Measurements from ENCODE around the gene TAP2.

TAP2 gene

DNA sequence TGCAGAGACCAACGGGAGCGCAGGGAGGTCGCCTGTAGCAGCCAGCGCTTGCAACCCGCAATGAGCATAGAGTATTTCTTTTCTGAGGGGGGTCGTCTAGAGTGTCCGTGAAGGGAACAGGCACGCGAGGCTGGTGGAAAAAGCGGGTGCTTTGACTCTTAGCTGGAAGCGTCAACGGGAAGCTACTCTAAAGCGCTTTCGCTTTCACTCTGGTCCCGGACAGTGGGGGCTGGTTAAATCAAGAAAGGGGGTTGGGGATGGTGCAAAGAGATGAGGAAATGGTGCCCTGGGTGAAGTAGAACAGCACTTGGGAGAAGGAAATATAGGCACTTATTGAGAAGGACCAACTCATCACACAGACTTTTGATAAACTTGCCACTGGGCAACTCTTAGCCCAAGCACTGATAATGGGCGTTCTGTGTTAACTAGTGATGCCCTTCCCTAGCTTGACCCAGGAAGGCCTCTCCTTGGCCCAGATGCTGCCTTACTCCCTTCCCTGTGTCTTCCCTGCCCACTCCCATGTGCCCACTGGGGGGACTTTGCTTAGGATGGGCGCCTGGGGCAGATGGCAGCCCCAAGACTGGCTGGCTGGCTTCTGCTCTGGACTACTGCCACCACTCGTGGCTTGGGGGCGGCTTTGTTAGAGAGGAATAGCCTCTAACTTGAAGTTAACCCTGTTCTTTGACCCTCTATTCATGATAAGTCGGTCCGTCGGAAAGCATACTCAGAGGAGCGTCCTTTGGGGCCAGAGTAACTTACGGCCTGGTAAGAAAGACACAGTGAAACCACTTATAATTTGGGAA is 16.0 kb upstream of the TAP2 start:
- DNase-seq (ENCODE audit: low read depth in 2 of 2) = peak; percentile 36 to 41

DNA sequence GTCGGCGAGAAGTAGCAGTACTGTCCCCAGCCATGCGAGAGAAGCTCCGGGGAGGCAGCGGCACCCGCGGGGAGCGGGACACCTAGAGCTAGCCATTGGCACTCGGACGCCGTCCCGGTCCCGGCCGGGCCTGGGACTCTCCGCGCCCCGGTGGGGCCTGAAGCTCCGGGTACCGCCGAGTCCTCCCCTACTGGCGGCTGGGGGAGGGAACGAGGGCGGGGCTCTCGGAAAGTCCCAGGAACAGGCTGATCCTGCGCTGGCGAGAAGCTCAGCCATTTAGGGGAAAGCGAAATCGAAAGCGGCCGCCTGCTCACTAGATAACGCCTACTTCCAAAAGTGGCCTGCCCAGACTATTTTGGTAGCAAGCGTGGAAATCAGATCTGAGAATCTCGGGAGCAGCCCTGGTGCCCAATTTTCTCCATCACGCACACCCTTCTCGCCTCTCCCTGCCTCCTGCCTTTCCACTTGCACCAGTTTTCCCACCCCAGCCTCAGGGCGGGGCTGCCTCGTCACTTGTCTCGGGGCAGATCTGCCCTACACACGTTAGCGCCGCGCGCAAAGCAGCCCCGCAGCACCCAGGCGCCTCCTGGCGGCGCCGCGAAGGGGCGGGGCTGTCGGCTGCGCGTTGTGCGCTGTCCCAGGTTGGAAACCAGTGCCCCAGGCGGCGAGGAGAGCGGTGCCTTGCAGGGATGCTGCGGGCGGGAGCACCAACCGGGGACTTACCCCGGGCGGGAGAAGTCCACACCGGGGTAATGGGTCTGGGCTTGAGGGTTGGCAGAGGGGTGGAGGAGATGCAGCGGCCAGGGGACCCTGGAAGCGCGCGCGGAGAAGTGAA is 15.2 kb upstream of the TAP2 start, which contains the start of the genes PSMB9 and TAP1:
PSMB9 (plus strand) TSS at position 652 of the 835 bp plus-strand sequence; CDS start at position 690, 38 bp downstream.
TAP1 (minus strand) TSS at position 164 of the 835 bp plus-strand sequence; CDS start at position 96, 68 bp downstream.
- DNase-seq (ENCODE audit: low read depth in 2 of 2) = peak; percentile 84 to 91

DNA sequence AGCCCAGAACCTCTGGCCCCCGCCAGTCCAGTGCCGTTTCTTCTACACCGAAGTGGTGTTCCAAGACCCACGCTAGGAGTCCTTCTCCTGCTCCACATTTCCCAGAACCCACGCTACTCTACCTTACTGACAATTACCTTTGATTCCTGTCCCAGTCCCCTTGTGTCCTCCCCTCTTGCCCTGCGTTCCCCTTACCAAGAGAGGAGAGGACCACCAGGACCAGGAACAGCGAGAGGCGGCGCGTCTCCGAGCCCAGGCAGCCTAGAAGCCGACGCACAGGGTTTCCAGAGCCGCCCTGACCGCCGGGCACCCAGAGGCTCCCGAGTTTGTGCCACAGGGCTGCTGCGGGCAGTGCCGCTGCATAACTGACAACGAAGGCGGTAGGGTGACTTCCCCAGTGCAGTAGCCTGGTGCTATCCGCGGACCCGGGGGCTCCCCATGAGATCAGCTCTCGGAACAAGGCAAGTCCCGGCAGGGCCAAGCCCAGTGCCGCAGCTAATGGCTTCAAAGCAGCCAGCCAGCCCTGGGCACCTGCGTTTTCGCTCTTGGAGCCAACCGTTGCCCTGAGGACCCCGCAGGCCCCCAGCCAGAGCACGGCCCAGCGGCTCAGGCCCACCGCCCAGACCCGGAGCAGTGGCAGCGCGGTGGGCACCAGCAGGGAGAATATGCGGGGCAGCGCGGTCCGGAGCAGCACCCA is 14.5 kb upstream of the TAP2 start:
- DNase-seq (ENCODE audit: low read depth in 2 of 2) = peak in 1 of 2 donors; percentile 36

DNA sequence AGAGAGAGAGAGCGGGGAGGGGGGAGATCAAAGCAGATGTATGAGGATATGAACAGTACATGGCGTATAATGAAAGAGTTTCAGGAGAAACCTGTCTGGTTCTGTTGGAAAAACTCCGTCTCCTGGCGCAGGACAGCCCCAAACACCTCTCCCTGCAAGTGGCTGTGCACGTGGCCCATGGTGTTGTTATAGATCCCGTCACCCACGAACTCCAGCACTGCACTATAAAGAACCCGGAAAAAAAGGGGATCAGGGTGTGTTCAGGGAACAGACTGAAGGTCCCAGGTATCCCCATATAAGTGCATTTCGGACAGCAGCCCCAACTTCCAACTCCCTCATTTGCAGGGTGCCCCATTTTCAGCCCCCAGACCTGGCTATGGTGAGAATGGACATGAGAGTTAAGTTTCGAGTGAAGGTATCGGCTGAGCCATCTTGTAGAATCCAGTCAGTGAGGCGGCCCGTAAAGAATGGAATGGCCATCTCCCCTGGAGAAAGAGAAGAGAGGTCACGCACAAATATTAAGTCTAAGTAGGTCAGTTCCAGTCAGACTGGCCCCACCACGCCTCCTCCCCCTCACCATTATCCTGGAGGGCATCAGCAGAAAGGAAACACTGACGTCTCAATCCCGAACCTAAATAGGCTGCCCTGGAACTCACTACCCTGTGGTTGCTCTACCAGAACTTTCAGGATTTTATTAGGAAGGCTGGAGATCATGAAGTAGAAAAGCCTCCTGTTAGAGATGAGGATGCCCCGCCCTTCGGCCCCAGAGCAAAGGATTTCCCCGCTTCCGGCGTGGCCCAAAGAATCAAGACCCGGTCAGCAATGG is 13.7 kb upstream of the TAP2 start:
- DNase-seq (ENCODE audit: low read depth in 2 of 2) = no peak

DNA sequence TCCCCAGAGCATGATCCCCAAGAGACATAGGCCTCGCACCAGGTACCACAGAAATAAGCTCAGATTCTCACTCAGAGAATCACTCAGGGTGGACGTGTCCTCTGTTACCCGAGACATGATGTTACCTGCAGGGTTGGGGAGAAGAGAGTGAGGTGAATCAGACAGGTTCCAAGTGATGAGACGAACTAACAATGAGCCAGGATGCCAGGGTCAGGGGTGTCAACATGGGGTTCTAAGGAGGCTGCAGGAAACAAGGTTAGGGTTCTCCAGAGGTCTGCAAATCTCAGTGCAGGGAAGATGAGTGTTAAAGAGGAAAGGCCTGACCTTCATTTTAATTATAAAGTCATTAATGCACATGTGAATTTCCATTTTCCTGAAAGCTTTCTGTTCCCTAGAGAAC is 12.5 kb upstream of the TAP2 start:
- DNase-seq (ENCODE audit: low read depth in 2 of 2) = no peak

DNA sequence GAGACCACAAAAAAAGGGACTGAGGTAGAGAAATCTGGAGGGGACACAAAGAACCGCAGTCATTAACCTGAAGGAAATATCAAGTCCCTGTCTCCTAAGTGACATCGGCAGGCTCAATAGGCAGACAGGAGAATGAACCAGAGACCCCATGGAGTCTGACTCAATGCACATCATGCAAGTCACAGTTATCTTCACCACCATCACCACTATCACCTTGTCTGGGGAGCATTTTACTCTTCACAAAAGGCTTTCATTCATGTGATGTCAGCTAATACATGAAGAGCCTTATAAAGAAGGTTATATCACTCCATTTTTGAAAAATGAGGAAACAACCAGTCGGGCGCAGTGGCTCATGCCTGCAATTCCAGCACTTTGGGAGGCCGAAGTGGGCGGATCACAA is 10.6 kb upstream of the TAP2 start:
- DNase-seq (ENCODE audit: low read depth in 2 of 2) = no peak

DNA sequence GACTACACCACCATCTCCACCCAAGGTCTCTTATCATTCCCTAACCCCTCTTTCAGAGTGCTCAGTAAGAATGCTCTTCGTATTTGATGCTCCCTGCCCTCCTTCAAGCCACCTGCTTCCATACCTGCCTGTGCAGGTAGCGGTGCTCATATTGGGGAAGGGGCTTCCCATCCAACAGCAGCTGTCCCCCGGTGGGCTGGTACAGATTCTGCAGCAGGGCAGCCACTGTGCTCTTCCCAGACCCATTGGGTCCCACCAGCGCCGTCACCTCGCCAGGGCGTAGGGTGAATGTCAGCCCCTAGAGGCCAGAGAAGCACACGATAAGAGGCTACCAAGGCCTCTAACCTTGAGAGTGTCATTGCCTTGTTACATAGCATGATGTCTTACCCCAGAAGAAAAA is 9.3 kb upstream of the TAP2 start:
- no peak for DNase-seq (ENCODE audit: low read depth in 2 of 2)

DNA sequence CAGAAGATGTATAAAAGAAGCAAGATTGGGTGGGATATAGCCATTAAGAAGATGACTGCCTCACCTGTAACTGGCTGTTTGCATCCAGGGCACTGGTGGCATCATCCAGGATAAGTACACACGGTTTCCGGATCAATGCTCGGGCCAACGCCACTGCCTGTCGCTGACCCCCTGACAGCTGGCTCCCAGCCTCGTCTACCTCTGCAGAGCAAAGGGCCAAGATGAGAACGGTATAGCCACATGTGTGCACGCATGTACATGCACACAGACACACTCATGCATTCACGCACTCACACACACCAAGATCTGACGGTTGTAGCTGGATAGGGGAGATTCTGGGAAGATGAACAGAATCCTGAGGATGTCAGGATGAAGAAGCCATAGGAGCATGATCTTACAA is 8.5 kb upstream of the TAP2 start:
- DNase-seq (ENCODE audit: low read depth in 2 of 2) = no peak

DNA sequence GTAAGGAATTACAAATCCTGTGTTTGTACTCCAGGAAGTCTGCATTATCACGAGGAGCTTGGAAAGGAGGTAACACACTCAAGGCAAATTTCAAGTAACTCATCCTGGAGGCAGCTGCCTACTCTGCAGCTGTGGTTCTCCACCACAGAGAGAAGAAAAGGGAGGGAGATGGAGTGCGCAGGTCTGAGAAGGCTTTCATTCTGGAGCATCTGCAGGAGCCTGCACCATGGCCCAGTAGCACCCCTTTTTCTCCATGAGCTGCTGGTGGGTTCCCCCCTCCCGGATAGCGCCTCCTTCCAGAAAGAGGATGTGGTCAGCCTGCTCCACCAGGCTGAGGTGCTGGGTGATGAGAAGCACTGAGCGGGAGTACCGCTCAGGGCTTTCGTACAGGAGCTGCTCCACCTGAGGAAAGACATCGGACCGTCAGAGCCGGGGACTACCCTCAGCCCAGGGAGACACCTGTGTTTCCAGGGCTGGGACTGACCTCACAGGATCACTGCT is 6.9 kb upstream of the TAP2 start:
- DNase-seq (ENCODE audit: low read depth in 2 of 2) = peak in 1 of 2 donors; percentile 24

DNA sequence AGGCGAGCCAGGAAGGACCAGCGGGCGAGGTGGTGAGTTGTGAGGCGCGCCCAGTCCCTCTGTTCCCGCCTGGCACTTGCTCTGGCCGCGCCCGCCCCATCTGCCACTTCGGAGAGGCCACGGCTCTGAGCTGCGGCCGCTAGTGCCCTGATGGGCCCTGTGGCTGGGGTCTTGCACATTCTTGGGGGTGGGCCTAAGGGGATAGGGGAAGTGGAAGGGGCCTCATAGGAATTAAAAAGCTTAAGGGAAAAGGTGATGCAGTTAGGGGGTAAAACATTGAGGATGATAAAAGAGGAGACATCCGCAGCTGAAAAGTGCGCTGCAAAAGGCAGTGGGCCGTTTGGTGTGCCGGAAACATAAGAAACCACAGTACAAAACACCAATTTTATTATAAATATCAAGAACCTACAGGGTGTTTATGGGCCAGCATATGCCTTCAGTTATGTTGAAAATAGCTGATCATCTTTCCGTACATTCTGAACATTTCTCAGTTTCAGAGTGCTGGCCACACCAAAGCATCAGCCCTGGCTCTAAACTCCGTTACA is 6.4 kb upstream of the TAP2 start:
- DNase-seq (ENCODE audit: low read depth in 2 of 2) = no peak

DNA sequence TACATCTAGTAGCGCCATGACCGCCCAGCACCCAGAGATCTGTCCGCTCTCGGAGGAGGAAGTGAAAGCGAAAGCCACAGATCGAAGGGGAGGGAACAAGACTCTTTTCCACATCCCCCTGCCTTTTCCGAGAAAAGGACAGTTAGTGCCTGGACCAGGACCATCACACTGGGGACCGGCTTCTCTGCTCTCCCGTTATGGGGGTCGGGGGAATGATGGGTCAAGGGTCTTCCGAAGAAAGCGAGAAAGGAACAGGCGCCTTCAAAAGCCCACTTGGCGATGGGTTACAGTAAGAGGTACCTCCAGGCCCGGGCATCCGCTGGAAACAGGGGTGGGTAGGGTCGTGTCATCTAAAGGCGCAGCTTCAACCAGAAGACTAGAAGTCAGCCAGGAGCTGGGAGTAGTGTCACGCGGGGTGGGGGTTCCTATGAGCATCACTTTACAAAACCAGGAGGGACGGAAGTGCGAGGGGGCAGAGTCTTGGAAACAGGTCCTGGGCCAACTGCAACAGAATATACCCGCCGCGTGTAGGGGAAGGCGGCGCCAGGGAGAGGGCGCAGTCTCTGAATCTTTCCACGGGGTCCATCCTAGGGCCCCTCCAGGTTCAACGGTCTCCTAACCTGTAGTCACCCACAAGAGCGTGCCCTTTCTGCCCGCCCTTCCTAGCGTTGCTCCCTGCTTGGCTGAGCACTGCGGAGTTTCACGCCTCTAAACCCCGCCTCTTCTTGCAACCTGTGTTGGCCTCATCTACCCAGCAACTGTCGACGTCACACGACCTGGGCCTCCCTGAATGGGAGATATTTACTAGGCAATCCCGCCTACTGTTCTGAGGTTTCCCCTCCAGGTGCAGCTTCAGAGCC is 5.7 kb upstream of the TAP2 start, which contains the start of gene PSMB8:
PSMB8 (minus strand) TSS at position 69 of the 860 bp plus-strand sequence; CDS start at position 18, 51 bp downstream.
- peak; percentile 96 to 98 for DNase-seq (ENCODE audit: low read depth in 2 of 2)

DNA sequence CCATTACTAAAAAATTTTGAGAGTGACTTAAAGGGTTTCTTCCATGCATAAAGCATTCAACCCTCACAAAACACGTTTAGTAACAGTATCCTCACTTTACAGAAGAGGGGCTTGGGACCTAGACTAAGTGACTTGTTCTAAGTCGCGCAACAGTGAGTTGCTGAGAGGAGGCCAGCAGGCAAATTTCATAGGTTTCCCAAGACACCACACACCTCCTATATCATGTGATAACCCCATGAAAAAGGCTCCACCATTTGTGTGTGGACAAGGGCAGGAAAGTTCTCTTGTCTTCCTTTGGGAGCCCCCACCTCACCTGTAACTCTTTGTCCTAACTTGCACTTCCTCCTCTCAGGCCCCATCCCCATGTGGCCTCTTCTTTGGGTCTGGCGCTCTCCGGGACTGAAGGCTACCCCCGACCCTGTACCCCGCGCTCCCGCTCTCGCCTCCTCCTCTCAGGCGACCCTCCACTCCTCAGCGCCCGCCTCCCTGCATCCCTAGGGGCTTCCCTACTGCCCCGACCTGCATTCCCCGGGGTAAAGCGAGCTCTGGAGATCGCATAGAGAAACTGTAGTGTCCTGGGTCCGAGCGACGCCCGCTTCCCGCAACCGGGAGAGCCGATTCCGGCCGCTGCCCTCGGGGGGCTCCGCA is 4.9 kb upstream of the TAP2 start:
- DNase-seq (ENCODE audit: low read depth in 2 of 2) = no peak

DNA sequence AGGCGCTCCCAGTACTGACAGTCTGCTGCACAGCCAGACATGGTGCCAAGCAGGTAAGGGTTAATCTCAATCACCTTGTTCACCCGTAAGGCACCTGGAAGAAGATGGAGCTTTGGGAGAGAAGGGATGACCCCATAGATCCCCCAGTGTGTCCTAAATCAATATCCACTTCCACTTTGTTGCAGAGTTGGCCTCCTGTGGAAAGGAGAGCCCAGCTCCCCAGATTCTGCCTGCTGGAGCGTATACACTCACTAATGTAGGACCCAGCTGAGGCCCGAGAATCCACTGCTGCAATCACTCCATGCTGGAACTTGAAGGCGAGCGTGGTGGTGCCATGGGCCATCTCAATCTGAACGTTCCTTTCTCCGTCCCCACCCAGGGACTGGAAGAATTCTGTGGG is 4.2 kb upstream of the TAP2 start:
- no peak for DNase-seq (ENCODE audit: low read depth in 2 of 2)

DNA sequence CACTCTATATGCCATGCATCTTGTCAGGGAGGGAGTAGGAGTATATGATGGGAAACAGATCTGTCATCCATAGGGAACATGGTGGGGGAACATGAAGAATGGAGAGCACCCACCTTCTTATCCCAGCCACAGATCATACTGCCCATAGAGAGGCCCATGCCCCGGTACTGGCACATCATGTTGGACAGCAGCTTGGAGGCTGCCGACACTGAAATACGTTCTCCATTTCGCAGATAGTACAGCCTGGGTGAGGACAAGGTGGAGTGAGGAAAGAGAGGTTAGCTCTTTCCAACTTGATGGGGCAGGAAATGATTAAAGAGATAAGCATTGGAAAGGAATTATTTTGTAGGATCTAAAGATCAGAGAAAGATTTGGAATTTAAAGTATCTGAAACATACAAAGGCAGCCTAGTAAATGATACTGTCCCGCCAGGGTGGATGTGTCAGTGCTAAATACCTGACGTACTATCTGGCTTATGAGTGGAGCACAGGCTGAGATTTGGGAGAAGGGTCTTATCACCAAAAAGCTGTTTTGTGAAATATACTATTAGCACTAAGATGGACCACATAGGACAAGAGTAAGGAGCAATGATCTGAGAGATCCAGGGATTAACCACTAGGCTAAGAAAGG is 3.6 kb upstream of the TAP2 start:
- no peak for DNase-seq (ENCODE audit: low read depth in 2 of 2)

DNA sequence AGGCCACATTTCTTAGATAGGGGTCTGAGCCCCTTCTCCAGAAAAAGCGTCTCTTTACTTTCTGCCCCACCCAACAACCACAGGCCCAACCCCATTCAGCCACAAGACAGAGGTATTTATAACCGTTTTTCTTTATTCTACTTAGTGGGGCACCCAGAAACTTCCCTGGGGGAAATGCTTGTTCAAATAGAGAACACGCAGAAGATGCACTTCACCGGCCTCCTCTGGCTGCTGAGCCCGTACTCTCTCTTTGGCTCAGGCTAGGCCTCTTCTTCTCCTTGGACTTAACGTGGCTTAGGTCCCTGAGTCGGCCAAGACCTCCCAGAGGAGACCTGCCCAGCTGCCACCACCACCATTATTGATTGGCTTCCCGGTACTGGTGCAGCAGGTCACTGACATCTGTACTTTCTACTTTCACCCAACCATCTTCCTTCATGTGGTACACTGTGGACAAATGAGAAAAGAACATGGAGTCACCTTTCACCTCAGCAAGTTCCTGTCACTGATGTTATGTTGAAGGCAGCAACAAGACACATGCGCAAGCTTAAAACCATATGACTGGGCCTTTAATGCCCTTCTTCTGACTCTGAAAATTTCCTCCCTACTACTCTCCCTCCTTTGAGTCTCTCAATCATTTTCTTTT is 2.2 kb upstream of the TAP2 start:
- DNase-seq (ENCODE audit: low read depth in 2 of 2) = no peak

DNA sequence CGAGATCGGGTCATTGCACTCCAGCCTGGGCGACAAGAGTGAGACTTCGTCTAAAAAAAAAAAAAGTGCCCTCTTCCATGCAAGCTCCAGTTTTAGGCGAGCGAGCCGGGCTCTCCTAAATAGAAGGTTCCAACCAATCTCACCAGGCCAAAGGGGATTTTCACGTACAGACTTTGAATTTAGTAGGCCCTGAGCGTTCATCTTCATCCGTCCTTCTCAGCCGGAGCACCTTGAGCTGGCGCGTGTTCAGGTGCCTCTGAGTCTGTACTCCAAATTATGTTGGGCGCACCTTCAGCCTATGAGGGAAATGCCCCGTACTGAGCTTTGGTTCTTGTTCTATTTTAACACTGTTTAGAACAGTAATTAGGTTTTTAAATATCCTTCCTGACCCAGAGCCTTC is 817 bp upstream of the TAP2 start:
- DNase-seq (ENCODE audit: low read depth in 2 of 2) = no peak

DNA sequence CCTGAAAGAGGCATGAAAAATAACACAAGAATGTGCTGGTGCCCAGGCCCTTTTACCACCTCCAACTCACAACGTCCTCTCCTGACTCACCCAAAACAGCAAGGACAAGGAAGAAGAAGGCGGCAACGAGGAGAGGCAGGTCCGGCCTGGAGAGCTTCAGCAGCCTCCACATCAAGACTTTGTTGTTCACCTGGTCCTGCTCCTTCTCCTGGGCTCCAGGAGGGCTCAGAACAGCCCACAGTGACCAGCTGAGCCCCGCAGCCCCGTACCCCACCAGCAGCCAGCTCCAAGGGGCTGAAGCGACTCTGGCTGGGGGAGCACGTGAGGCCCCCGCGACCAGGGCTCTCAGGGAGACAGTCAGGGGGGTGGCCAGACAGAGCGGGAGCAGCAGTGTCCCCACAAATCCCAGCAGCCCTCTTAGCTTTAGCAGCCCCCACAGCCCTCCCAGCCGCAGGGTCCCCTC is 857 bp downstream of the TAP2 start:
- no peak for DNase-seq (ENCODE audit: low read depth in 2 of 2)

DNA sequence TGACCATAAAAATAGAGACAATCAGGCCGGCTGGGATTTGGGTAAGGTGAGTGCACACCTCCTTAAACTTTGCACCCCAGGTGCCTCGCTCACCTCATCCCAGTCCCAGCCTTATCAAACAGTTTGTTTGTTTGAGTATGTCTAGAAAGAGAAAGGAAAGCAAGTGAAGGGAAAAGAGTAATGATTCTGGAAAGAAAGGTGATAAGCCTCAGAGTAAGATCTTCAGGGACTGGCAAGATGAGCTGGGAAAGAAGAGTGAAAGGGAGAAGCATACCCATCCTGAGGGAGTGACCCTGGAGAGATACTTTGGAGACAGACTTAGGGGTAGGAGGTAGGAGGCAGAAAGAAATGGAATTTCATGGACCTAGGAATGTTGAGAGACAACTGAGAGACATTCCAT is 1.7 kb downstream of the TAP2 start:
- DNase-seq (ENCODE audit: low read depth in 2 of 2) = no peak
